GM19351 (cell line): Measurements from ENCODE around the gene SOCS1.
"Not testable (repeated sequence)": the region's sequence is repeated elsewhere in the genome, so short reads cannot be mapped to it uniquely, and the experiment has no call there.

Source experiments
- ATAC-seq: cut with Tn5 transposase; IDR thresholded peaks from one replicate; pipeline ENCODE4 v1.9.1; 2021; ENCODE audit warnings: mild to moderate bottlenecking, moderate library complexity; ENCODE audit not compliant: unreplicated experiment

The SOCS1 gene

GRCh38 chr16:11255737-11256660 lies at the start of gene SOCS1:
Gene SOCS1 (minus strand): TSS chr16:11256204. CDS start chr16:11255478, 726 bp downstream.
- ATAC-seq, result peak; percentile 51

GRCh38 chr16:11303405-11304138 lies 47.6 kb upstream of the SOCS1 start:
- ATAC-seq, result no peak

GRCh38 chr16:11302977-11303376 lies 47.0 kb upstream of the SOCS1 start:
- ATAC-seq, result no peak

DNA sequence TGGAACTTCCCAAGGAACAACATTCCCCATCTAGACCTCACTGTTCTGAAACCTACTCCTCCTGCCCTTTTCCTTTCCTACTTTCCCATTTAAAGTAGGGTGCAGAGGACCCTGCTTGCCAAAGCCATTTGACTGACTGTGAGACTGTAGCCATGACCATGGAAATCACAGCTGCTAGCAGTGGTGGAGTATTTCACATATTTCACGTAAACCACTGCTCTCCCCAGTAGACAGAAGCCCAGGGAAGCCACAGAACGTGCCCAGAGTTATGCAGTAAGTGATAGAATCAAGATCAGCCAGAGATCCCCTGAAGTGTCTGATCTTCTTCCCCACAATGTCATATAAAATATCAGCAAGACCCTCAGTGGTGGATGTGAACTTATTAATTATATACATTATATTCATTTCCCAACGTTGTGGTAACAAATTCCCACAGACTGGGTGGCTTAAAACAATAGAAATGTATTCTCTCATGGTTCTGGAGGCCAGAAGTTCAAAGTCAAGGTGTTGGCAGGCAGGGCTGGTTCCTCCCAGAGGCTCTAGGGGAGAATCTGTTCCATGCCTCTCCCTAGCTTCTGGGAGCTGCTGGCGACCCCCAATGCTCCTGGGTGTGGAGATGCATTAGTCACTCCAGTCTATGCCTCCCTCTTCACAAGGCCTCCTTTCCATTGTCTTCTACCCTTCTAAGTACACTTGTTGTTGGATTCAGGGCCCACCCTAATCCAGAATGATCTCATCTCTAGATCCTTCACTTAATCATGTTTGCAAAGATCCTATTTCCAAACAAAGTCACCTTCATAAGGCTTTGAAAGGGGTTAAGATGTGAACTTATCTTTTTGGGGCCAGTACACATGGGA lies 45.9 kb upstream of the SOCS1 start:
- ATAC-seq, result no peak

DNA sequence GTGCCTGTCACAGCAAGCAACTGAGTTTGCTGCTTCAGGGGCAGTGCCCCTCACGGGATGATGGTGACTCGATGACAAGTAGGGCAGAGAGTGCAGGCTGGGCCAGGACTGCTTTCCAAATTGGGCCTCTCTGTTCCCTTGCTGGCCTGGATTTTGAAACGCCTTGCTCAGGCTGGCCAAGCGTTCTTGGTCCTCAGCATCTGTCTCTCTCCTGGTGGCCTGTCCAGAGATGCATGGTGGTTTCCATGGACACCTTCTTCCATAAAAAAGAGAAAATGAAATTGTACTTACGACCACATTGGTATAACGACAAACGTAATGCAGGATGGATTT lies 44.5 kb upstream of the SOCS1 start:
- no peak for ATAC-seq

DNA sequence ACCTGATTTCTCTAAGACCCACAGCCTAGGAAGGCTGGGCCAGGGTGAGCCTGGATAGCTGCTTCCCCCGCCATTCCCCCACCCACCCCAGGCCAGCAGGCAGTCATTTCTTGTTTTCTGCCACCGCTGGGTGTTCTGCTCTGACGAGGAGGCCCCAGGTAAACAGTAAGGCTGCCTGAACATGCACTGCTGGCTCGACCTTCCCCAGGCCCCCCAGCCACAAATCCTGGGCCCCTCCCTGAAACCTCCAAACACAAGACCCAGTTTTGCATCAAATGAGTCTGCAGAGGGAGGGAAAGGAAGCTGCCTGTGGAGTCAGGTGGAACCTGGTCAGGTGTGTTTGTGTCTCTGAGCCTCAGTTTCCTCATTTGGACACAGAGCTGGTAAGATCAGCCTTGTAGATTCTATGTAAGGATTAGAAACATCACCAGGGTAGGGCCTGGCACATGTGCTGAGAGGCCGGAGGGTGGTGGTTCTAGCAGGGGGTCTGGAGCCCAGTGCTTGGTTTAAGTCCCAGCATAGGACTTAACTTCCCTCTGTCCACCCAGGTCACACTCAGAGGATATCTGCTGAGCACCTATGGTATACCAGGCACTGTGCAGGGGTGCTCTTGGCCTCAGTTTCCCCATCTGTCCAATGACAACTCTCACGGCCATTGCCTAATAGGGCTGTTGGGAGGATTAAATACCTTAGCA lies 44.0 kb upstream of the SOCS1 start:
- no peak for ATAC-seq

DNA sequence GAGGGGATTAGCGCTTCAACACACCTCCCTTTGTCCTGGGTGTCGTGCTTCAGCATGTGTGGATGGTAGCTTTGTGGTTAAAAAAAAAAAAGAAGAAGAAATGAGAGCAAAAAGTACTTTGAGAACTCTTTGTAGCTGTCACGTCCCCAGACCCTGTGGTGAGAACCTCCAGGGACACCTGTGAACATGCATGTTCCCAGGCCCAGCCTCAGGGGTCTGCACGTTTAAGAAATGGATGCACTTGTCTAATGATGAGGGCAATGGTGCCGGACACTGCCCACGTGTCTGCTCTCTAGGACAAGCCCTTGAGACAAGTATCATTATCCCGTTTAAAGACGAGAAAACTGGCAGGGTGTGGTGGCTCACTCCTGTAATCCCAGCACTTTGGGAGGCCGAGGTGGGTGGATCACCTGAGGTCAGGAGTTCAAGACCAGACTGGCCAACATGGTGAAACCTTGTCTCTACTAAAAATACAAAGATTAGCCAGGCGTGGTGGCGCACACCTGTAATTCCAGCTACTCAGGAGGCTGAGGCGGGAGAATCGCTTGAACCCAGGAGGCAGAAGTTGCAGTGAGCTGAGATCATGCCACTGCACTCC lies 43.0 kb upstream of the SOCS1 start:
- not testable (repeated sequence) for ATAC-seq

DNA sequence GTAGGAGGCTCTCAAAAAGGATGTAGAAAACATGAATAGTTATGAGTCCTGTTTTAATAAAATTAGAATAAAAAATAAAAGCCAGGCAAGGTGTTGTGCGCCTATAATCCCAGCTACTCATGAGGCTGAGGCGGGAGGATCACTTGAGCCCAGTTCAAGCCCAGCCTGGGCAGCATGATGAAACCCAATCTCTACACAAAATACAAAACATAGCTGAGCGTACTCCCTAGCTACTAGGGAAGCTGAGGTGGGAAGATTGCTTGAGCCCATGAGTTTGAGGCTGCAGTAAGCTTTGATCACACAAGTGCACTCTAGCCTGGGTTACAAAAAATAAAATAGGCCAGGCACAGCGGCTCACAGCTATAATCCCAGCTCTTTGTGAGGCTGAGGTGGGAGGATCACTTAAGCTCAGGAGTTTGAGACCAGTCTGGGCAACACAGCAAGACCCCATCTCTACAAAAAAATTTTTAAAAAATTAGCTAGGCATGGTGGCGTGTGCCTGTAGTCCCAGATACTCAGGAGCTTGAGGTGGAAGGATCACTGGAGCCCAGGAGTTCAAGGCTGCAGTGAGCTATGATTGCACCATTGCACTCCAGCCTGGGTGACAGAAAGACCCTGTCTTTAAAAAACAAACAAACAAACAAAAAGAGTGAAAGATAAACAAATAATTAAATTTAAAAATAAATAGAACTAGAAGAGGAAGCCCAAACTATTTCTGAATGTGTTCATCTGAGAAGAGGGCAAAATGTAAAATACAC lies 42.3 kb upstream of the SOCS1 start:
- ATAC-seq, result no peak

DNA sequence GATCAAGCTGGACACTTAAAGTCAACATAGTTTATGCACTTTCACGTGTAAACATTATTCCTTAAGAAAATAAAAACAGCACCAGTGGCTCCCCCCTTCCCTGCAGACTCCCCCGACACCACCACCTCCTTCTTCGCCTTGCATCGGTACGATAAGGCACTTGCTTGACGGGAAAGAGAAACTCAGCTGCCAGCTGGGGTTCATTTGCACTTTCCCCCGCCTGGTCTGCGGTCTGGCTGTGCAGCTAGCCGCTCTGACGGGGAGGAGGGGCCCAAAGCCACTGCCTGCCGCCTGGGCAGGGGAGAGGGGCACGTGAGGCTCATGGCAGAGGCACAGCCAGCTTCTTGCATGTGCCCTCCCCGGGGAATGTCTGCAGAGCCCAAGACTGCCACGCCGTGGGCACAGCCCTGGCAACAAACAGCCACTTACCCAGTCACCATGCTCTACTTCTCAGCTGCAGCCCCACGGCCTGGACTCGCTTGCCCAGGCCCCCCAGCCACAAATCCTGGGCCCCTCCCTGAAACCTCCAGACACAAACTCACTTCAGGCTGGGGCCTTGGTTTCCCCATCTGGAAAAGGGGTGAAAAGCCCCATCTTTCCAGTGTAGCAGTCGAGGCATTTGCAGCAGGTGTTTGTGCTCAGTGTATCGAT lies 41.6 kb upstream of the SOCS1 start:
- peak; percentile 74 for ATAC-seq

DNA sequence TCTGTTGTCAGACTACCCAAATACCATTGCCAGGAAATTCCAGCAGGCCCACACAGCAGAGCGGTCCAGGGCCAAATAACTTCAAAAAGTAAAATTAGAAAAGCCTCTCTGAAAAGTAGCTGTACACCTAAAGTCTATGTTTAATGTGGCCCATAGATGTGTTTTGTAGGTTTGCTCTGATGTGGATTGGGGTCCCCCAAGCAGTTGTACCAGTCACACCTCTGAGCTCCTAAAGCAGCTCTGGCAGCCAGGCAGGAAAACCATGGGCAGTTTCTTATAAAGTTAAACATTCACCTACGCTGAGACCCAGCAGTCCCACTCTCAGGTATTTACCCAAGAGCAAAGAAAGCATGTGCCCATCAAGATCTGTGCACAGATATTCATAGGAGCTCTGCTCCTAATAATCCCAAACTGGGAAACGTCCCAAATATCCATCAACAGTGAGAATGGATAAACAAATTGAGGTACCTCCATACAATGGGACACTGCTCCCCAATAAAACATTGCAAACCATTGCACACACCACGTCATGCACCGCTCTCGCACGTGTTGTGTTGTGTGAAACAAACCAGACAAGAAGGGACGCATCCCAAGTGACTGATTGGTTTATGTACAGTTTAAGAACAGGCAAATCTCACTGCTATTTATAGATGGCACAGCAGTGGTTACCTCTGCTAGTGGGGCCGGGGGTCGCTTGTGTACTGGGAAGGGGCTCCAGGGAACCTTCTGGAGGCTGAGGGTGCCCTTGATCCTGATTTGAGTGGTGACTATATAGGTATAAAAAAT lies 40.9 kb upstream of the SOCS1 start:
- ATAC-seq, result peak; percentile 26

DNA sequence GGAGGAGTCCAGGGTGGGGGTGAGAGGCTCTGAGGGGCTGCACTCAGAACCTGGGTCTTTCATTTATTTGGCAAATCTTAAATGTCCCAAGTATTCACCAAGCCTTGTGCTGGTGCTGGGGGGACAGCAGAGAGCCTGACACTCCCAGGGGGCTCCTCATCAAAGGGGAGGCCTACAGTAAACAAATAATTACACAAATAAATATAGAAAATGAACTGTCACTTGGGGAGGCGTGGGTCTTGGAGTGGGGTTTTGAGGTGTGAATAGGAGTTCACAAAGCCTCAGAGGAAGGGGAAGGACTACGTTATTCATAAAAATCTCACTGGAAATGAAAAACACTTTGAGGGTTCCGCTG lies 40.3 kb upstream of the SOCS1 start:
- ATAC-seq, result no peak

DNA sequence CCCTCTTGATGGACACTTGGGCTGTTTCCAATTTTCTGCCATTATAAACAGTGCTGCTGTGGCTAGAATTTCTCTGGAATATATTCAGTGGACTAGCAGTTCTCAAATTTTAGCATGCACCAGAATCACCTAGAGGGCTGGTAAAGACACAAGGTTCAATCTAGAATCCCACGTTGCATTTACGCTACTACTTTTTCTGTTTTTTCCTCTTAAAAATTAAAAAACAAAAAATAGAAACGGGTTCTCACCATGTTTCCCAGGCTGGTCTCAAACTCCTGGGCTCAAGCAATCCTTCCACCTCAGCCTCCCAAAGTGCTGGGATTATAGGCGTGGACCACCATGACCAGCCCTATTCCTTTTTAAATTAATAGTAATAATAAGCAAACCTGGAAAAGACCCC lies 39.7 kb upstream of the SOCS1 start:
- no peak for ATAC-seq

DNA sequence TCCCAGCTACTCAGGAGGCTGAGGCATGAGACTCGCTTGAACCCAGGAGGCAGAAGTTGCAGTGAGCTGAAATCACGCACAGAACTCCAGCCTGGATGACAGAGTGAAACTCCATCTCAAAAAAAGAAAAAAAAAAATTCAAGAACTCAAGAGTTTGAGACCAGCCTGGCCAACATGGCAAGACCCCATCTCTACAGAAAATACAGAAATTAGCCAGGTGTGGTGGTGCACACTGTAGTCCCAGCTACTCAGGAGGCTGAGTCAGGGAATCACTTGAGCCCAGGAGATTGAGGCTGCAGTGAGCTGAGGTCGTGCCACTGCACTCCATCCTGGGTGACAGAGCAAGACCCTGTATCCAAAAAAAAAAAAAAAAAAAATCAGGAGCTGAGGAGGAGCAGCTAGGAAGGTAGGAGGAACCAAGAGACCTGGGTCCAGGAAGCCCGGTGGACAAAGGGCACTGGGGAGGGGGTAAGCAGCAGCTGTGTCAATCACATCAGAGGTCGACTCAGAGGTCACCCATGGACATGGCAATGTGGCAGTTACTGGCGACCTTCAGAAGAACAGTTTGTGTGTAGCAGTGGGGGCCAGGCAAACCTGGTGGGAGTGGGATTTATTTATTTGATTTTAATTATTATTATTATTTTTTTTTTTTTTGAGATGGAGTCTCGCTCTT lies 36.2 kb upstream of the SOCS1 start:
- no peak for ATAC-seq

DNA sequence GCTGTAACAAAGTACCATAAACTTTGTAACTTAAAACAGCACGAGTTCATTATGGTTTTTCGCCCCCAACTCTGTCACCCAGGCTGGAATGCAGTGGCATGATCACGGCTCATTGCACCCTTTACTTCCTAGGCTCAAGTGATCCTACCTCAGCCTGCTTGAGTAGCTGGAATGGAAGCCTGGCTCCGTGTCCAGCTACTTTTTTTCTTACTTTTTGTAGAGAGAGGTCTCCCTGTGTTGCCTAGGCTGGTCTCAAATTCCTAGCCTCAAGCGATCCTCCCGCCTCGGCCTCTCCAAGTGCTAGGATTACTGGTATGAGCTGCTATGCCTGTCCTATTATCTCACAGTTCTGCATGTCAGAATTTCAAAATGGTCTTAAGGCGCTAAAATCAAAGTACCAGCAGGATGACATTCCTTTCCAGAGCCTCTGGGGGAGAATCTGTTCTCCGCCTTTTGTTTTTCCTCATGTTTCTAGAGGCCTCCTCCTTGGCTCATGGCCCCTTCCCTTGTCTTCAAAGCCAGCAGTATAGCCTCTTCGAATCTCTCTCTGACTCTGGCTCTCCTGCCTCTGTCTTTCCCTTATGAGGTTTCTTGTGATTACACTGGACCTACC lies 35.2 kb upstream of the SOCS1 start:
- no peak for ATAC-seq

GRCh38 chr16:11290102-11290893 lies 34.3 kb upstream of the SOCS1 start:
- no peak for ATAC-seq

- ATAC-seq, result not testable (repeated sequence)
Measured at GRCh38 chr16:11289696-11290095, 33.7 kb upstream of the SOCS1 start.

DNA sequence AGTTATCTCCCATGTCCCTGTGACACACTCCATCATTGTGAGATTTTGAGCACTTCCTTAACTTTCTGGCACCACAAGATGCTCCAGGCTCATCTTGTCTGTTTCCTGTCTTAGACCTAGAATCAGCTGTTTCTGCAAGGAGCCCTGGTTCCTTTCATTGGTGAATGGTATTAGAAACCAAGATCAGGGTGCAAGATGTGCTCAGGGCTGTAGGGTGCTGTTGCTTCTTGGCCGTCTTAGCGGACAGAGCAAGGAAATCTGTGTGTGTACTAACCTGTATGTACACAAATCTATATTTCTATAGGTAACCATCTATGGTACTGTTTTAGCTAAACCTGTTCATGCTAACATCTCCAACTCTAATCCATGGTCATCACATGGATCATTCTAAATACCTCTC lies 33.2 kb upstream of the SOCS1 start:
- ATAC-seq, result no peak
